A549 (cell line): ENCODE data around the gene TRPV2.

ENCODE experiments used
- EP300 ChIP-seq, 2 experiments: fragments of >200 bp; sonication (Bioruptor Twin); formaldehyde crosslinking; IDR thresholded peaks; 2 replicates in 1 of 2; 3 replicates in 1 of 2; pipeline ENCODE4 v1.6.1; 2016 to 2017
- POLR2A ChIP-seq: IDR thresholded peaks from 2 replicates; pipeline ENCODE4 v1.6.1; 2012; ENCODE audit warnings: mild to moderate bottlenecking, low read length
- RAD21 ChIP-seq, 2 experiments: fragments of >200 bp in 1 of 2; sonication (Bioruptor Twin) in 1 of 2; formaldehyde crosslinking in 1 of 2; IDR thresholded peaks in 1 of 2; conservative IDR thresholded peaks in 1 of 2; 2 replicates in 1 of 2; 3 replicates in 1 of 2; pipeline ENCODE4 v1.6.1; 2012 to 2018; ENCODE audit warnings: inconsistent platforms in 1 of 2
- TF ChIP-seq, protein P1 (sequence below): fragments of 150-350 bp; IDR thresholded peaks from 2 replicates; pipeline ENCODE4 v1.6.1; 2014; ENCODE audit warnings: low read depth, mild to moderate bottlenecking, low read length
- TF ChIP-seq, protein P2 (sequence below): fragments of >200 bp; sonication (Bioruptor Twin); formaldehyde crosslinking; IDR thresholded peaks from 3 replicates; pipeline ENCODE4 v1.5.1; 2016

GRCh38 chr17:16380640-16381495 is 34.5 kb upstream of the TRPV2 start, which contains the start of gene UBB:
- TF ChIP-seq POLR2A, result peak; percentile 100
- TF ChIP-seq RAD21 (conservative IDR thresholded peaks at IDR 0.05 in 1 of 2, IDR thresholded peaks at IDR 0.05 in 1 of 2), result no peak
- peak; percentile 12 to 56; a peak in 2 of 5 replicates for TF ChIP-seq EP300 (IDR thresholded peaks at IDR 0.05)
- TF ChIP-seq, protein P1, sequence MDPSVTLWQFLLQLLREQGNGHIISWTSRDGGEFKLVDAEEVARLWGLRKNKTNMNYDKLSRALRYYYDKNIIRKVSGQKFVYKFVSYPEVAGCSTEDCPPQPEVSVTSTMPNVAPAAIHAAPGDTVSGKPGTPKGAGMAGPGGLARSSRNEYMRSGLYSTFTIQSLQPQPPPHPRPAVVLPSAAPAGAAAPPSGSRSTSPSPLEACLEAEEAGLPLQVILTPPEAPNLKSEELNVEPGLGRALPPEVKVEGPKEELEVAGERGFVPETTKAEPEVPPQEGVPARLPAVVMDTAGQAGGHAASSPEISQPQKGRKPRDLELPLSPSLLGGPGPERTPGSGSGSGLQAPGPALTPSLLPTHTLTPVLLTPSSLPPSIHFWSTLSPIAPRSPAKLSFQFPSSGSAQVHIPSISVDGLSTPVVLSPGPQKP, result no peak
- TF ChIP-seq, protein P2, sequence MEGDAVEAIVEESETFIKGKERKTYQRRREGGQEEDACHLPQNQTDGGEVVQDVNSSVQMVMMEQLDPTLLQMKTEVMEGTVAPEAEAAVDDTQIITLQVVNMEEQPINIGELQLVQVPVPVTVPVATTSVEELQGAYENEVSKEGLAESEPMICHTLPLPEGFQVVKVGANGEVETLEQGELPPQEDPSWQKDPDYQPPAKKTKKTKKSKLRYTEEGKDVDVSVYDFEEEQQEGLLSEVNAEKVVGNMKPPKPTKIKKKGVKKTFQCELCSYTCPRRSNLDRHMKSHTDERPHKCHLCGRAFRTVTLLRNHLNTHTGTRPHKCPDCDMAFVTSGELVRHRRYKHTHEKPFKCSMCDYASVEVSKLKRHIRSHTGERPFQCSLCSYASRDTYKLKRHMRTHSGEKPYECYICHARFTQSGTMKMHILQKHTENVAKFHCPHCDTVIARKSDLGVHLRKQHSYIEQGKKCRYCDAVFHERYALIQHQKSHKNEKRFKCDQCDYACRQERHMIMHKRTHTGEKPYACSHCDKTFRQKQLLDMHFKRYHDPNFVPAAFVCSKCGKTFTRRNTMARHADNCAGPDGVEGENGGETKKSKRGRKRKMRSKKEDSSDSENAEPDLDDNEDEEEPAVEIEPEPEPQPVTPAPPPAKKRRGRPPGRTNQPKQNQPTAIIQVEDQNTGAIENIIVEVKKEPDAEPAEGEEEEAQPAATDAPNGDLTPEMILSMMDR, result no peak
